ENCODE results near the gene ELOVL1.

ELOVL1 gene

GRCh38 chr1:43367026-43367903 is 546 bp downstream of the ELOVL1 start:
- 0 out of 2 replicates have a peak, but pooled peaks have one; percentile 16 for TF ChIP-seq ZBTB7A (IDR thresholded peaks at IDR 0.05; ENCODE audit: low read depth)
- 0 out of 2 replicates have a peak, but pooled peaks have one; percentile 5 for TF ChIP-seq EP300 (IDR thresholded peaks at IDR 0.05; ENCODE audit: borderline replicate concordance)
- TF ChIP-seq TCF12 (IDR thresholded peaks at IDR 0.05; ENCODE audit: low read depth), result no peak
- TF ChIP-seq REST (IDR thresholded peaks at IDR 0.05; ENCODE audit: low read depth), result no peak
- TF ChIP-seq MAX (IDR thresholded peaks at IDR 0.05), result peak; percentile 75

GRCh38 chr1:43366601-43367025 is 1.2 kb downstream of the ELOVL1 start:
- TF ChIP-seq MAX (IDR thresholded peaks at IDR 0.05) (0 out of 2 replicates have a peak, but pooled peaks have one; percentile 1), YY1 (IDR thresholded peaks at IDR 0.05; ENCODE audit: low read depth) (peak; percentile 60), ZBTB7A (IDR thresholded peaks at IDR 0.05; ENCODE audit: low read depth) (no peak)

GRCh38 chr1:43366179-43366578 is 1.6 kb downstream of the ELOVL1 start:
- TF ChIP-seq TAF1 (IDR thresholded peaks at IDR 0.05; ENCODE audit: low read depth), result peak; percentile 52; the same call in 1 of the 2 replicates
- TF ChIP-seq RAD21 (IDR thresholded peaks at IDR 0.05; ENCODE audit: low read depth), result no peak
- no peak for TF ChIP-seq YY1 (IDR thresholded peaks at IDR 0.05; ENCODE audit: low read depth)
- no peak for TF ChIP-seq REST (IDR thresholded peaks at IDR 0.05; ENCODE audit: low read depth)
- TF ChIP-seq ZBTB7A (IDR thresholded peaks at IDR 0.05; ENCODE audit: low read depth), result peak; percentile 91
- TF ChIP-seq EGR1 (IDR thresholded peaks at IDR 0.05), result no peak
- TF ChIP-seq TCF12 (IDR thresholded peaks at IDR 0.05; ENCODE audit: low read depth), result no peak
- TF ChIP-seq EP300 (IDR thresholded peaks at IDR 0.05; ENCODE audit: borderline replicate concordance), result no peak
- TF ChIP-seq USF1 (IDR thresholded peaks at IDR 0.05), result no peak
- no peak for TF ChIP-seq TEAD4 (IDR thresholded peaks at IDR 0.05)

- TF ChIP-seq REST (IDR thresholded peaks at IDR 0.05; ENCODE audit: low read depth) (no peak), NFIC (IDR thresholded peaks at IDR 0.05) (no peak), FOXM1 (IDR thresholded peaks at IDR 0.05; ENCODE audit: borderline replicate concordance, low read depth) (no peak), TAF1 (IDR thresholded peaks at IDR 0.05; ENCODE audit: low read depth) (no peak), MAX (IDR thresholded peaks at IDR 0.05) (no peak), YY1 (IDR thresholded peaks at IDR 0.05; ENCODE audit: low read depth) (no peak), EGR1 (IDR thresholded peaks at IDR 0.05) (no peak)
Measured at GRCh38 chr1:43365678-43366077, 2.1 kb downstream of the ELOVL1 start.

GRCh38 chr1:43363935-43364525 is 3.8 kb downstream of the ELOVL1 start:
- TF ChIP-seq YY1 (IDR thresholded peaks at IDR 0.05; ENCODE audit: low read depth), result no peak
- TF ChIP-seq TCF12 (IDR thresholded peaks at IDR 0.05; ENCODE audit: low read depth), result no peak
- TF ChIP-seq TEAD4 (IDR thresholded peaks at IDR 0.05), result no peak
- TF ChIP-seq REST (IDR thresholded peaks at IDR 0.05; ENCODE audit: low read depth), result no peak
- TF ChIP-seq USF1 (IDR thresholded peaks at IDR 0.05), result no peak
